Colon (tissue), 2 donors: ENCODE measurements around the gene ZNF598.
"Not testable (repeated sequence)": the region's sequence is repeated elsewhere in the genome, so short reads cannot be mapped to it uniquely, and the experiment has no call there.

Experiments used
- FAIRE-seq: peaks from 2 replicates; lab custom pipeline; 2012; peaks lifted over from hg19 to GRCh38; lab: Jason Lieb, UNC
- donor health status: control.
- donor health status: control.

The ZNF598 gene

GRCh38 chr16:1958143-1958491 is 51.5 kb downstream of the ZNF598 start:
- FAIRE-seq, result not testable (repeated sequence)

- not testable (repeated sequence) for FAIRE-seq
Measured at GRCh38 chr16:1957434-1958142, 52.0 kb downstream of the ZNF598 start.

- no peak for FAIRE-seq
Measured at GRCh38 chr16:1953734-1954133, 55.9 kb downstream of the ZNF598 start.

- no peak for FAIRE-seq
Measured at GRCh38 chr16:1950559-1950958, 59.1 kb downstream of the ZNF598 start.

- FAIRE-seq, result no peak
Measured at GRCh38 chr16:1950047-1950446, 59.6 kb downstream of the ZNF598 start.

GRCh38 chr16:1949507-1949906 is 60.1 kb downstream of the ZNF598 start:
- no peak for FAIRE-seq
